Upper lobe of right lung (tissue), 1 donor: ENCODE results near the gene SLC2A4. TPM values are rescaled to one million over a fixed set of nuclear protein-coding genes. Genes with fewer than 3 reads are reported as not detected.
A peak's percentile ranks its signal among the peaks of the same experiment; 100 is the strongest.

Experiments
- ATAC-seq: fragments of 200-7000 bp; cut with Tn5 transposase; one replicate; pipeline ENCODE4 v1.9.1; 2020; ENCODE audit warnings: mild to moderate bottlenecking, moderate library complexity
- DNase-seq: peaks from one replicate; pipeline ENCODE4 v3.0.0-alpha.2; 2020
- H3K27ac ChIP-seq: fragments of 200-600 bp; one replicate; pipeline ENCODE4 v1.8.0; 2022
- H3K27me3 ChIP-seq: fragments of 200-600 bp; one replicate; pipeline ENCODE4 v1.8.0; 2022; ENCODE audit warnings: mild to moderate bottlenecking
- H3K36me3 ChIP-seq: fragments of 200-600 bp; one replicate; pipeline ENCODE4 v1.8.0; 2022
- H3K4me1 ChIP-seq: fragments of 200-600 bp; one replicate; pipeline ENCODE4 v1.8.0; 2022
- H3K4me3 ChIP-seq: fragments of 200-600 bp; one replicate; pipeline ENCODE4 v1.8.0; 2022; ENCODE audit warnings: mild to moderate bottlenecking
- H3K9me3 ChIP-seq: fragments of 200-600 bp; one replicate; pipeline ENCODE4 v1.8.0; 2022
- CTCF ChIP-seq: fragments of 200-600 bp; IDR thresholded peaks from one replicate; pipeline ENCODE4 v1.8.0; 2022; ENCODE audit warnings: antibody characterized with exemption
- intact Hi-C: fragments of 100-400 bp; cut with DNase I; formaldehyde crosslinking; loops from one replicate; pipeline ENCODE4 v1.11.0; 2022
- total RNA-seq: library from RNA; stranded (reverse); fragmentation: NEBNext Ultra II Directional; extraction: Animal tissue kit (Norgen Biotek cat#: 25700); gene quantifications from one replicate; pipeline ENCODE4 v1.2.1, GENCODE V29; 2021
- donor health status: DM: no; HTN: yes; CAD: no; lungs with severe emphysema.

SLC2A4 gene
- total RNA-seq, 1 donor from 2014 or later: 1.6 TPM

GRCh38 chr17:7266784-7267183 lies 14.7 kb upstream of the SLC2A4 start:
- Histone ChIP-seq H3K4me3 (no peak overlapping the region), H3K27me3 (peaks cover 4% of the 10 kb centered on the region), H3K9me3 (no peaks in the 10 kb centered on the region), H3K36me3 (no peaks in the 10 kb centered on the region), H3K27ac (no peak overlapping the region), H3K4me1 (peaks cover 10% of the 10 kb centered on the region)
- ATAC-seq: no peak
- intact Hi-C loops: no loop called here
- no peak for TF ChIP-seq CTCF
- no peak for DNase-seq

- Histone ChIP-seq H3K9me3 (no peaks in the 10 kb centered on the region), H3K36me3 (no peaks in the 10 kb centered on the region), H3K27me3 (no peaks in the 10 kb centered on the region), H3K27ac (no peak overlapping the region), H3K4me1 (peaks cover 20% of the 10 kb centered on the region), H3K4me3 (no peak overlapping the region)
- TF ChIP-seq CTCF: no peak
- no peak for ATAC-seq
- intact Hi-C loops: no loop called here
- no peak for DNase-seq
These were observed 2.1 kb upstream of the SLC2A4 start for GRCh38 chr17:7279448-7279847.

- Histone ChIP-seq H3K4me3 (peak overlapping the region; percentile 53), H3K36me3 (no peaks in the 10 kb centered on the region)
- DNase-seq: peak; percentile 91
These were observed 922 bp upstream of the SLC2A4 start for GRCh38 chr17:7280519-7281073.

GRCh38 chr17:7281953-7282751 lies 634 bp downstream of the SLC2A4 start:
- no peak for TF ChIP-seq CTCF
- H3K4me1 ChIP-seq: peaks cover 20% of the 10 kb centered on the region
- H3K4me3 ChIP-seq: peak overlapping the region; percentile 53
- peak; percentile 72 for DNase-seq
- H3K27me3 ChIP-seq: no peaks in the 10 kb centered on the region
- no peak overlapping the region for H3K27ac ChIP-seq
- no peak for ATAC-seq
- no peaks in the 10 kb centered on the region for H3K36me3 ChIP-seq
- intact Hi-C loops: no loop called here
- no peaks in the 10 kb centered on the region for H3K9me3 ChIP-seq

More at GRCh38 chr17:7280519-7281073, 922 bp upstream of the SLC2A4 start:
- Histone ChIP-seq H3K27ac (peak overlapping the region; percentile 61), H3K9me3 (no peaks in the 10 kb centered on the region), H3K27me3 (no peaks in the 10 kb centered on the region), H3K4me1 (peaks cover 20% of the 10 kb centered on the region)
- ATAC-seq: peak; percentile 90
- intact Hi-C loops: no loop called here
- TF ChIP-seq CTCF: peak; percentile 95

GRCh38 chr17:7282752-7283321 lies 1.3 kb downstream of the SLC2A4 start:
- TF ChIP-seq CTCF: no peak
- no peak for ATAC-seq
- H3K9me3 ChIP-seq: no peaks in the 10 kb centered on the region
- no peaks in the 10 kb centered on the region for H3K36me3 ChIP-seq
- H3K27ac ChIP-seq: no peak overlapping the region
- H3K27me3 ChIP-seq: peaks cover 6% of the 10 kb centered on the region
- H3K4me3 ChIP-seq: no peak overlapping the region
- intact Hi-C loops: no loop called here
- no peak for DNase-seq
- peaks cover 20% of the 10 kb centered on the region for H3K4me1 ChIP-seq
